Stimulated activated CD8-positive, alpha-beta memory T cell treated with anti-CD3 and anti-CD28 coated beads, Interleukin-12 subunit alpha, Interleukin-12 subunit beta, amount 100 ng/mL, for 24 hours (primary cell): ENCODE results near the gene DMXL1.

Experiments used
- DNase-seq: peaks from one replicate; pipeline ENCODE4 v3.0.0-alpha.2; 2020; ENCODE audit errors: extremely low read depth

Gene DMXL1, protein sequence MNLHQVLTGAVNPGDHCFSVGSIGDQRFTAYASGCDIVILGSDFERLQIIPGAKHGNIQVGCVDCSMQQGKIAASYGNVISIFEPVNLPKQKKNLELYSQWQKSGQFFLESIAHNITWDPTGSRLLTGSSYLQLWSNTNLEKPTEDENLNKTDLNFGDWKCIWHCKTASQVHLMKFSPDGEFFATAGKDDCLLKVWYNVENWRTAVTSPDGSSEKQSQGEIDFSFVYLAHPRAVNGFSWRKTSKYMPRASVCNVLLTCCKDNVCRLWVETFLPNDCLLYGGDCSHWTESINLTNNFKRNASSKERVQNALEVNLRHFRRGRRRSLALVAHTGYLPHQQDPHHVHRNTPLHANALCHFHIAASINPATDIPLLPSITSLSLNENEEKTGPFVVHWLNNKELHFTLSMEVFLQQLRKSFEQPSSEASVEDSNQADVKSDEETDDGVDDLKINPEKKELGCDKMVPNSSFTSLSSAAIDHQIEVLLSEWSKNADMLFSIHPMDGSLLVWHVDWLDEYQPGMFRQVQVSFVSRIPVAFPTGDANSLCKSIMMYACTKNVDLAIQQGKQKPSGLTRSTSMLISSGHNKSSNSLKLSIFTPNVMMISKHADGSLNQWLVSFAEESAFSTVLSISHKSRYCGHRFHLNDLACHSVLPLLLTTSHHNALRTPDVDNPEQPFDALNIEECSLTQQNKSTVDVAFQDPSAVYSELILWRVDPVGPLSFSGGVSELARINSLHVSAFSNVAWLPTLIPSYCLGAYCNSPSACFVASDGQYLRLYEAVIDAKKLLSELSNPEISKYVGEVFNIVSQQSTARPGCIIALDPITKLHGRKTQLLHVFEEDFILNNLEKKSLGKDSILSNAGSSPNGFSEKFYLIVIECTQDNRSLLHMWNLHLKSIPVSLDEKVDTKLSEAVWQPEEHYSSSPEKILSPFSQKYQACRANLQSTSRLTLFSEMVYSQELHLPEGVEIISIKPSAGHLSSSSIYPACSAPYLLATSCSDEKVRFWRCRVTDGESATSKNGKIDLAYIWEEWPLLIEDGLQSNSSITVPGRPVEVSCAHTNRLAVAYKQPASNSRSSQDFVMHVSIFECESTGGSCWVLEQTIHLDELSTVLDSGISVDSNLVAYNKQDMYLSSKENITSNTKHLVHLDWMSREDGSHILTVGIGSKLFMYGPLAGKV (N-terminal part only)

DNA sequence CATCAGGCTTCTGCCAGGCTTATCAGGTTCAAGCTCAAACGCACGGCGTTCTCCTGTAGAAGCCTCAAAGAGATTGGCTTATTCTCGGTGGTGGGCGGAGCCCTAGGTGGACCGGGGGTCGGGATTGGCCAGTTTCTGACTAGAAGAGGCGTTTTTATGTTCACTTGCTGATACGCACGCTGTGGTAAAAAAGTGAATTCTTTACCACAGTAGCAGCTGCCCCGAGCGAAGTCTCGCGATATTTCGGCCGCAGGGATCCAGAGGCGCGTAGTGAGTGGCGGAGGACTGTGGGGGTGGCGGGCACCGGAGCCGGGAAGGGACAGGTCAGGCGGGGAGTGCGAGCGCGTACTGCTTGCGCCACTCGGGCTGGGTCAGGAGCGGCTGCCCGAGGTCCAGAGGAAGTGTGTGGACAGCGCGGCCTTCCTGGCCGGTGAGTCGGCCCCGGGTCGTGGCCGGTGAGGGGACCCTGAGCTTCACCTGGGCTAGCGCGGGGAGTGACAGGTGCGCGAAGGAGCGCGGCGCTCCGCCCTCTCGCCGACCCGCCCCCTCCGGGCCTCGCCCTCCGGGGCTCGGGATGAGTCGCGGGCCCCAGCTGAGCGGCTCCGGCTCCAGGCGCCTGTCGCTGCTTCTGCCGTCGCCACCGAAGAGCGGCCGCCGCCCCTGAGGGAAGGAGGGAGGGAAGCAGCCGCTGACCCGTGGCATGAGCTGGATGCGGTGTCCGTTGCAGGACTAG lies at the start of gene DMXL1:
Gene DMXL1 (plus strand): TSS at position 260 of the 733 bp plus-strand sequence. CDS start 483 bp downstream, outside the sequence.
- peak; percentile 90 for DNase-seq

DNA sequence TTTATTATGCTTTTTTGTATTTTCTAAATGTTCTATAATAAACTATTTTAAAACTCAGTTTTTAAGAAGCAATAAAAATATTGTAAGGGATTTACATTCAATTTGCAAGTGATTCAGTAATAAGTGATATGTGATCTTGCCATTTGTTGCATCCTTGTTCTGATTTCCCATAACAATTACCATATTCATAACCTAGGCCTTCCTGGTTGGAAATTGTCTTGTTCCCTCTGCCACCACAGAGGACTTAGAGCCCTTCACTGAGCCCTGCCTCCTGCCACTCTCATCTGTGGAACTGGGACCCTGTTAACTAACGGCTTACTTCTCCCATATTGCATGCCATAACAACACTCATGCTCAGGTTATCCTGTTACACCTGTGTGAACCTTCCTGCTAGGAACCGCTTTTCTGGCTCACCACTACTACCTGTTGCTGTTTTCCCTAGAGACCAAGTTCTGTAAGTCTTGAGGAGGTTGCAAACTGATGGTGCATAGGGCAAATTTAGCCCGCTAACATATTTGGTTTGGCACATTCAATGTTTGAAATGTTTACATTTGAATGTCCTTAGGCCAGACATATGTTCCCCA lies 49.6 kb upstream of the DMXL1 start:
- no peak for DNase-seq

DNA sequence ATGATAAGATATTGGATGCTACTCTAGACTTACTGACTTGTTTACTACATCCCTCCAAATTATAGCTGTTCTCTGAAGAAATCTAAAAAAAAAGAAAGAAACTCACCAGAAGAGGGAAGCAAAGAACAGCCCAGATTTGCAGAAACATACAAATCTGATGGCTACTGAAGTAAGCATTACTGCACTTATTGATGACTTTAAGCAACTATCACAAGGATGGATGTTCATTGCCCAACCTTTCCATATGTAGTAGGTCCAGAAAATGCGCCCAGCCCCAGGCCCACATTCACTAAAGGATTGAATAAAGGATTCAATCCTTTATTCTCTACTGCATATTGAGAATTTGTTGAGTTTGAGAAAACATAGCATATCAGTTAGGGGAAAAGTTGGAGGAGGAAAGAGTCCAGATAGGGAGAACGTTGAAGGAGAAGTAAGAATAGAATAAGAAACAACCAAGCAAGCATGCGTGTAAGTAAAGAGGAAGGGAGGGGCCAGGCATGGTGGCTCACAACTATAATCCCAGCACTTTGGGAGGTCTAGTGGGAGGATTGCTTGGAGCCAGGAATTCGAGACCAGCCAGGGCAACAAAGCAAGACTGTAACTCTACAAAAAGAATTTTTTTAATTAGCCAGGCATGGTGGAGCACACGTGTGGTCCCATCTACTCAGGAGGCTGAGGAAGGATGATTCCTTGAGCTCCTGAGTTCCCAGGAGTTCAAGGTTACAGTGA lies 48.7 kb upstream of the DMXL1 start:
- DNase-seq = no peak

DNA sequence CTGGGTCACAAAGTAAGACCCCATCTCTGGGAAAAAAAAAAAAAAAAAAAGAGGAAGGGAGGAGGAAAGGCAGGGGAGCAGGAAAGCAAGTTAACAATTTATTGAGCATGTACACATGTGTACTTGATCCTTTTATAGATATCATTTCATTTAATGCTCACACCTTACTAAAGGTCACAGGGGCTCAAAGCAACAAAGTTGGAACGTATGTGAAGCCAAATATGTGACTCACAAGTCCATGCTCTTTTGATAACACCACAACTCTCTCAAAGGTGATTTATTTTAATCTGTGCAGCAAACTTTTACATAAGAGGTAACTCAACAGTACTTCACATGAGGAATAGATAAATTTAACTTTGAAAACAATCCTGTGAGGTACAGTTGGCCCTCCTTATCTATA lies 48.1 kb upstream of the DMXL1 start:
- DNase-seq = no peak

DNA sequence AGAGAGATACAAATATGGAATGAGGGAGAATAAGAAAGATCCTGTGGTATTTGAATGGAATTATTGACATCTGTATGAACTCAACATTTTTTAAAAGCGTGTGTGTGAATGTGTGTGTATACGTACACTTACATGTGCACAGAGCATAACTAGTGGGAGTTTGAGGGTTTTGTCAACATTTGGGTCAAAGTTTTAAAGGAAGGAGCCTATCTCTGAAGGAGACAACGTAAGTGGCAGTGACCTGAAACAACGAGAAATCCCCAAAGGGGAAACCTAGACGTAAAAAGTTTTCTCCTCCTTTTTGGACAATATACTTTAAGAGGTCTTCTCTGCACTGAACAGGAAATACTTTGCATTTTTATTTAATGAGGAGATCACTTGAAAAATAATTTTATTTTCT lies 42.3 kb upstream of the DMXL1 start:
- no peak for DNase-seq

DNA sequence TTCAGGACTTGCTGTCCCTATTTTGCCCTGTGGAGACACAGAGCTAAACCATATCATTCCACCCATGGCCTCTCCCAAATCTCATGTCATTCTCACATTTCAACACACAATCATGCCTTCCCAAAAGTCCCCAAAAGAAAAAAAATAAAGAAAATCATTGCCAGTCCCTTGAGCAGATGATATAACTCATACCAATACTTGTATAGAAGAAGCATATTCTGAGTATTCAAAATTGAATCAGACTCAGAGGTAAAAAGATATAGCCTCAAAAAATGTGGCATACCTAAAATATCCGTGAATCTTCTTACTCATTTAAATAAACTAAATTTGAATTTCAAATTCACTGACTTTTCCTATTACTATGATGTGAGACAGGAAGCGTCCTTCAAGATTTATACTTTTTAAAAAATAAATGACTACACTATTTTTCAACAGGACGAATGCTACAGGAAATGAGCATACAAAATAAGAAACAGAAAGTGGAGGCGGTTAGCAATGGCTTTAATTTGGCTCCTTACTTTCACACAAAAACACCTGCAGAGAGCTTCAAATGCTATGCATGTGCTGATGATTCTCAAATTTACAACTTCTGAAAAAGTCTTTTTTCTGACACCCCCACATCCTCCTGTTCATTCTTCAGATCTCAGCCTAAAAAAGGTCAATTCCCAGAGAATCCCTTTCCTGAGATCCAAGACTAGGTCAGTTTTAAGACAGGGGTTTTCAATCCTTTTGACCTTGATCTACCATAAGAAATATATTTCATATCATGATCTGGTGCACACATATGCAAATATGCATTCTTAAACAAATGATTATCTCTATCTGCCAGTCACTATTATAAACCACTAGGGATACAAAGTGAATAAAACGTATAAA lies 39.6 kb upstream of the DMXL1 start:
- DNase-seq = no peak

DNA sequence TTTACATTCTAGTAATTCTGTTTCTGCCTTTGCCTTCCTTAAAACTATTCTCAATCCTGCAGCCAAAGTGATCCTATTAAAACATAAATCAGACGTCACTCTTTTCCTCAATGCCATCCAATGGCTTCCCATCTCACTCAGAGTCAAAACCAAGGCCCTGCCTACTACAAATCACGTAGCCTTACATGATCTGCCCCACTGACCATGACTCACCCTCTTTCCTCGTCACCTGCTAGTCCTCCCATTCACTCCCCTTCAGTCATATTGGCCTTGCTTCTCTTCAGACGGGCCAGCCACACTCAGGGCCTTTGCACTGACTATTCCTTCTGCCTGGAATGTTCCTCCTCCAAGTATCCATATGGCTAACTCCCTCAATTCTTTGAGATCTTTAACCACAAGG lies 39.0 kb upstream of the DMXL1 start:
- no peak for DNase-seq

DNA sequence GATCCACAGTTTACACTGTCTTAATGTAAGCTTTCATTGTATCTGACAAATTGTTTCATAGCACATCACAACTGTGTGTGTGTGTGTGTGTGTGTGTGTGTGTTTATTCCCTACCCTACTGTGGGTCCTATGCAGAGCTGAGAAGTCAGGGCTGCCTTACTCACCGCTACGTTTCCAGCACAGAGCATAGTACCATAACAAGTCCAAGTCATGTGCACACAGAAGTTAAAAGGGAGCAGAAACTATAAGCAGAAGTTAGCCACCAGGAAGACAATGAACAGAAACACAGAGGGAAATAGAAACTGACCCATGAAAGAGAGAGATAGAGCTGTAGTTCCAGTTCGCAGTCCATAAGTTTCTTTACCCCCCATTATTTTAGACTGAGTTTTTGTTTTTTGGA lies 38.2 kb upstream of the DMXL1 start:
- DNase-seq = no peak

DNA sequence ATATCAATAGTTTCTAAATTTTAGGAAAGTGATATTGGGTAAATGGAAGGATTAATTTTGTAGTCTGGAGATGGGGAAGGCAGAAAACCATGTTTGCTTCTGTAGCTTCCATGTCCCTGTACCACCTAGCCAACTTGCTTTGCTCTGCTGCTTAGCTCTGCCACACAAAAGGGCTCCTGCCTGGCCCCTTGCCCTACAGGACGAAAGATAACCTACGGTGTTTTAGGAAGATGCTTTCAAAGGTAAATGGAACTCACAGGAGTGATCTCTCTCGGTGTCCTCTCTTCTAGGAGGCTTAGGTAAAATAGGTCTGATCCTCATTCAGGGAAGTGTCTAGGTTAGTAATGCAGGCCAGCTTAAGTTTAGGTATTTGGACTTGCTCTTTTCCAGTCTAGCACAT lies 37.8 kb upstream of the DMXL1 start:
- DNase-seq = no peak

DNA sequence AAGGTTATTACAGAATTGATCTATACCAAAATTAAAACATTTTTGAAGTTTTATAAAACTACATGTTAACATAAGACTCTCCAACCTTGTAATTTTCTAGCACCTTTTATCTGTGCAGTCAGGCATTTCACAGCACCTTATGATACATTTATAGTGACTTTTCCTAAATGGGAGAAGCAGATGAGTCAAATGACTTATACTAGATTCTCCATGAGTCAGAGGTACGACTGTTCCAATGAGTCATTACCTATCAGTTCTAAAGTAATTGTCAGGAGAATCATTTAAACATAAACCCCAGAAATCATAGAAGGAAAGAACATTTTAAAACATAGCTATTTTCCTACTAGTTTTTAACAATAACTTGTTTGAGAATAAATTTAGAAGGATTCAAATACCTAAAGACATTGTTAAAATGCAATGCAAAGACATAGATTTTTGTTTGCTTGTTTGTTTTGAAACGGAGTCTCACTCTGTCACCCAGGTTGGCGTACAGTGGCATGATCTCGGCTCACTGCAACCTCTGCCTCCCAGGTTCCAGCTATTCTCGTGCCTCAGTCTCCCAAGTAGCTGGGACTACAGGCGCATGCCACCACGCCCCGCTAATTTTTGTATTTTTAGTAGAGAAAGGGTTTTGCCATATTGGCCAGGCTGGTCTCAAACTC lies 34.7 kb upstream of the DMXL1 start:
- no peak for DNase-seq

DNA sequence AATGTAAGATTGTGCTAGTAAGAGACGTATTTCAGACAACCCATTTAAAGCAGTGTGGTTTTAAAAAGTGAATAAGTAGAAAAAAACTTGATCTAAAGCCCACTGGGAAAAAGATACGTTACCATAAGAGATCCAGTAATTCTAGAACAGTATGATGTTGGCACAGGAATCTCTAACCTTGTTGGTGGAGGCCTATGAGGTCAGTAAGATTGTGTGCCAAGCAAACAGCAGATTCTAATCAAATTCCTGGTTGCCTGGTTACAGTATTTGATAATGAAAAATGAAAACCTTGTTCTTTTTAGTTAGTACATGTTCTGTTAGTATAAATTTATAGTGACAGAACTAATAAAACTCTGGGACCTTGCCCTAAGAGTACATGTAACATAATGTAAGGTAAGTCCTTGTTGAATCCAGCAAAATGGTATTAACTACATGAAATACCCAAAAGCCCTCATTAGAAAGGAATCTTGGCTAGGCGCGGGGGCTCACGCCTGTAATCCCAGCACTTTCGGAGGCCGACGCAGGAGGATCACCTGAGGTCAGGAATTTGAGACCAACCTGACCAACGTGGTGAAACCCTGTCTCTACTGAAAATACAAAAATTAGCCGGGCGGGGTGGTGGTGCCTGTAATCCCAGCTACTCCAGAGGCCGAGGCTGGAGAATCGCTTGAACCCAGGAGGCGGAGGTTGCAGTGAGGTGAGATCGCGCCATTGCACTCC lies 33.2 kb upstream of the DMXL1 start:
- DNase-seq = no peak

DNA sequence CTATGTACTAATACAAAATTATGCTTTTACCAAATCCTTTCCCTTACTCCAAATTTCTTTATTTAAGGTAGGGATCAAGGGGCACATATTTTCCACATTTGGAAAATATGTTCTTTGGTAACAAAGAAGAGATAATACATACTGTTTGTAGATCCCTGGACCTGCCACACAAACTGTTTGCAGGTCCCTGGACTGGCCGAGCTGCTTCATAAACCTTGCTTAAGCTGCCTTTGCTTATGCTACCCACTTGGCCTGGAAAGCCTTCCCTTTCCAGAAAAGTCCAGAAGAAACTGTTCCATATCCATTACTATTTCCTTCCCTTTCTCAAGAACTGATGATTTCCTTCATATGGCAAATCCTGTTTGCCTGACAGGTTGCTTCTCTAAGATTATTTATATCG lies 22.6 kb upstream of the DMXL1 start:
- DNase-seq = no peak

DNA sequence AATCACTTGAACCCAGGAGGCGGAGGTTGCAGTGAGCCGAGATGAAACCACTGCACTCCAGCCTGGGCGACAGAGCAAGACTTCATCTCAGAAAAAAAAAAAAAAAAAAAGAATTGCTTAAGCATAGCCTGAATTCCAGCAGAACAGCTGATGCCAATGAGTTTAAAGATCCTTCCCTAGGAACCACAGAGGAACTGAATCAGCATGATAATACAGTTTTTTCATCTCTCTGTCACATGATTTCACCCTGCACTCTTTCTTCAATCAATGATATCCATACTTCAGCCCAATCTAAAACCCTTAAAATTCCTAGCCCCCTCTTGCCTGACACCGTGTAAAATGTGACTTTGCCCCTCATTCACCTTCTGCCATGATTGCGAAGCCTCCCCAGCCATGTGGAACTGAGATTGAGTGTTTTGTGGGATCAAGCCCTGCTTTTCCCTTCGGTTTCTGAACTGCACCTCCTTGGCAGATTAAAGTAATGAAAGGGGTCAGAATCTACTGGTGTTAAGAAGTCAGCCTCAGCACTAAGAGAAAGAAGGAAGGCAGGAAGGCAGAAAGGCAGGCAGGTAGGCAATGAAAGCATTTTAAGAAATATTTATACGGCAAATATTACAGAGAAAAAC lies 20.9 kb upstream of the DMXL1 start:
- no peak for DNase-seq

DNA sequence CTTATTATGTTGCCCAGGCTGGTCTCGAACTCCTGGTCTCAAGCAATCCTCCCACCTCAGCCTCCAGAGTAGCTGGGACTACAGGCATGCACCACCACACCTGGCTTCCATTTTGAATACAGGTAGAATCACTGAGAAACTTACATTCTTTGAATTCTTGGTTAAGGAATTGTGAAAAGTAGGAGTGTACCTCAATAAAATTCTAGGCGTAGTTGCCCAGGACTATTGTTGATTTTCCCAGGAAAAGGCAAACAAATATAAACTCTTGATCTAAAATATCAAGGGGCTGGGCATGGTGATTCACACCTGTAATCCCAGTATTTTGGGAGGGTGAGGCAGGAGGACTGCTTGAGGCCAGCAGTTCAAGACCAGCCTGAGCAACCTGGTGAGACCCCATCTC lies 16.8 kb upstream of the DMXL1 start:
- no peak for DNase-seq

DNA sequence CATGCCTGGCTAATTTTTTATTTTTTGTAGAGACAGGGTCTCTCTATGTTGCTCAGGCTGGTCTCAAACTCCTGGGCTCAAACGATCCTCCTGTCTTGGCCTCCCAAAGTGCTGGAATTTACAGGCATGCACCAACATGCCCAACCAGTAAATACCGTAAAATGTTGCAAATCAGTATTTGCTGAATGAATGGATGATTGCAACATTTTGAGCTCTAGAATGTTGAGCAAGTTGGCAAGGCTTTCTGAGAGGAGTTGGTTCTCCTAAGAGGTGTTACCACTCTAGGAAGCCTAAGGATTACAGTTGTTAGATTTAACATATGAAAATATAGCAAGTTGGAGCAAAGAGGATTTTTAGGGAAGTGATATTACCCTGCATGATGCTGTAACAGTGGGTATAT lies 15.6 kb upstream of the DMXL1 start:
- no peak for DNase-seq

DNA sequence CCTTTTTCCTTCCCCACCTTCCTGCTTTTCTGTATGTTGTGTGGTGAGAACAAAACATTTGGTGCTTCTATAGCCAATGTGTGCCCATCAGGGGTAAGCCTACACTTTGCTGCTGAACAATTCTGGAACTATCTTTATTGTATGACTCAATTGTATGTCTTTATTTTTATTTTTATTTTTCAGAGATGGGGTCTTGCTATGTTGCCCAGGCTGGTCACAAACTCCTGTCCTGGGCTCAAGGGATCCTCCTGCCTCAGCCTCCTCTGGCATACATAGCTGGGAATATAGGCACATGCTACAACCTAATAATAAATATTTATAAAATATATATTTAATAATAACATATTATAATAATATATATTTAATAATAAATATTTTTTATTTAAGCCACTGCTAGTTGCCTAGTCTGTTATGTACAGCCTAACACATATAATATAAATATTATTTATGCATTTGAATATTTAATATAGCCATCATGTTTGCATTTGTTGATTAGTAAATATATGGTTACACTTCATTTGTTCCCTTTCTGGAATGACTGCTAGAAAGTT lies 11.8 kb upstream of the DMXL1 start:
- DNase-seq = no peak

DNA sequence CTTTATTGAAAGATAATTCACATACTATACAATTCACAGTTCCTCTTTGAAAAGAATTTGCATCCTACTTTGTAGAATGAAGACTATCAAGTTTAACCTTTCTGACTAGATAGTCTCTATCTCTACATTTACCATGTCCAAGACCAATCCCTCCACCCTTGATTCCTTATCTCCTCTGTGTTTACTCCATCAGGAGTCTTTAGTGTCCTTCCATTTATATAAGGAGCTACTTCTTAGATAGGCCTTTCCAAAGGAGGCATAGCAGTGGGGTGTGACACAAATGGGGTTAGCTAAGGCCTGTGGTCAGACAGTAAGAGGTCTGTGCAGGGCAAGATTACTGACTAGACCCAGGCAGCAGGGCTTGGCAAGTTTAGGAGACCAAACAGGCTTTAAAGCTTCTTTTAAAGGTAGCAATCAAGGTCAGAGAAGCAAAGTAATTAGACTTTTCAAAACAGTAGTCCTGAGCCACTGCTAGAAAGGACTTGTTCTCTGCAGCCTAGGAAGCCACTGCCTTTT lies 11.1 kb upstream of the DMXL1 start:
- DNase-seq = no peak
